Keratinocyte (primary cell): Measurements from ENCODE around the gene CCDC68. TPM values are rescaled to one million over a fixed set of nuclear protein-coding genes. Genes with fewer than 3 reads are reported as not detected.

ENCODE experiments used
- DNase-seq: peaks from one replicate; pipeline ENCODE4 v3.0.0-alpha.2; 2011; ENCODE audit warnings: low read depth, missing footprints, low spot score
- FAIRE-seq: peaks from 2 replicates; lab custom pipeline; 2011; peaks lifted over from hg19 to GRCh38; lab: Jason Lieb, UNC
- H2AFZ ChIP-seq: 2 replicates; pipeline ENCODE4 v1.6.0; 2012; ENCODE audit warnings: low read length, control low read depth, inconsistent platforms; ENCODE audit not compliant: control insufficient read depth
- H3K27ac ChIP-seq: 2 replicates; pipeline ENCODE4 v1.5.1; 2011; ENCODE audit warnings: low read length; ENCODE audit not compliant: control insufficient read depth, insufficient read depth
- H3K27me3 ChIP-seq: 3 replicates; pipeline ENCODE4 v1.6.0; 2011; ENCODE audit warnings: low read length; ENCODE audit not compliant: control insufficient read depth, insufficient read depth; ENCODE audit errors: extremely low read depth
- H3K36me3 ChIP-seq, 2 experiments: 2 replicates in 1 of 2; 3 replicates in 1 of 2; pipeline ENCODE4 v1.5.1; 2011; ENCODE audit warnings: low read length in 2 of 2, mild to moderate bottlenecking in 1 of 2; ENCODE audit not compliant: control insufficient read depth in 2 of 2, insufficient read depth in 2 of 2; ENCODE audit errors: extremely low read depth in 1 of 2
- H3K4me1 ChIP-seq: 3 replicates; pipeline ENCODE4 v1.5.1; 2011; ENCODE audit warnings: low read length; ENCODE audit not compliant: control insufficient read depth, insufficient read depth; ENCODE audit errors: extremely low read depth
- H3K4me2 ChIP-seq: 3 replicates; pipeline ENCODE4 v1.6.0; 2011; ENCODE audit warnings: low read depth, low read length; ENCODE audit not compliant: control insufficient read depth, insufficient read depth; ENCODE audit errors: extremely low read depth
- H3K4me3 ChIP-seq, 3 experiments: fragments of 200-600 bp in 1 of 3; sonication (generic) in 1 of 3; 2 replicates in 2 of 3; 3 replicates in 1 of 3; pipeline ENCODE4 v1.5.1; 2011 to 2016; ENCODE audit warnings: low read length in 3 of 3, mild to moderate bottlenecking in 3 of 3, control low read depth in 2 of 3, inconsistent platforms in 1 of 3, low read depth in 1 of 3, mixed read lengths in 1 of 3, mixed run types in 1 of 3, moderate library complexity in 1 of 3; ENCODE audit not compliant: control insufficient read depth in 2 of 3, insufficient read depth in 2 of 3; ENCODE audit errors: extremely low read depth in 1 of 3
- H3K79me2 ChIP-seq: 2 replicates; pipeline ENCODE4 v1.6.0; 2012; ENCODE audit warnings: low read length; ENCODE audit not compliant: control insufficient read depth, insufficient read depth
- H3K9ac ChIP-seq: 3 replicates; pipeline ENCODE4 v1.6.0; 2011; ENCODE audit warnings: low read length; ENCODE audit not compliant: control insufficient read depth, insufficient read depth; ENCODE audit errors: extremely low read depth
- H3K9me1 ChIP-seq: 3 replicates; pipeline ENCODE4 v1.6.0; 2011; ENCODE audit warnings: low read length; ENCODE audit not compliant: control insufficient read depth, insufficient read depth; ENCODE audit errors: extremely low read depth
- H3K9me3 ChIP-seq: 2 replicates; pipeline ENCODE4 v1.5.1; 2012; ENCODE audit warnings: low read depth, low read length; ENCODE audit not compliant: control insufficient read depth
- H4K20me1 ChIP-seq: 3 replicates; pipeline ENCODE4 v1.6.0; 2011; ENCODE audit warnings: low read length; ENCODE audit not compliant: control insufficient read depth, insufficient read depth; ENCODE audit errors: extremely low read depth
- EZH2 ChIP-seq: IDR thresholded peaks from one replicate; pipeline ENCODE4 v1.6.1; 2012; ENCODE audit warnings: inconsistent platforms, mild to moderate bottlenecking, low read length, moderate library complexity
- dilution Hi-C: fragments of 300-500 bp; cut with MboI; formaldehyde crosslinking; loops from one replicate; pipeline ENCODE4 v1.7.0; 2020; ENCODE audit warnings: low sequenced_read_pairs; ENCODE audit not compliant: extremely low pct_ligation_motif_present
- polyA plus RNA-seq, 5 experiments: library from polyadenylated mRNA; depleted of rRNA in 3 of 5; stranded (reverse) in 3 of 5; stranded (forward) in 1 of 5; unstranded in 1 of 5; fragments of >200 nt; gene quantifications; 1 replicate in 1 of 5; 2 replicates in 3 of 5; 3 replicates in 1 of 5; pipeline versions ENCODE4 v1.2.1 to v1.2.3, GENCODE V29; 2011 to 2012; ENCODE audit warnings: missing spikeins in 2 of 5, low read depth in 1 of 5, low replicate concordance in 1 of 5
- TF ChIP-seq, protein P1 (sequence below), 3 experiments: IDR thresholded peaks in 1 of 3; conservative IDR thresholded peaks in 1 of 3; optimal IDR thresholded peaks in 1 of 3; 2 replicates in 2 of 3; 3 replicates in 1 of 3; pipeline versions ENCODE3 to v1.5.1; 2011; ENCODE audit warnings: low read length in 3 of 3, mild to moderate bottlenecking in 3 of 3, moderate library complexity in 2 of 3, control low read depth in 1 of 3, inconsistent platforms in 1 of 3; ENCODE audit not compliant: insufficient read depth in 2 of 3; ENCODE audit errors: extremely low read depth in 1 of 3

The CCDC68 gene
- polyA plus RNA-seq, 1 donor (not counting 4 experiments of a cell fraction or from before 2014, with no cell fraction given): 2.7 TPM

DNA sequence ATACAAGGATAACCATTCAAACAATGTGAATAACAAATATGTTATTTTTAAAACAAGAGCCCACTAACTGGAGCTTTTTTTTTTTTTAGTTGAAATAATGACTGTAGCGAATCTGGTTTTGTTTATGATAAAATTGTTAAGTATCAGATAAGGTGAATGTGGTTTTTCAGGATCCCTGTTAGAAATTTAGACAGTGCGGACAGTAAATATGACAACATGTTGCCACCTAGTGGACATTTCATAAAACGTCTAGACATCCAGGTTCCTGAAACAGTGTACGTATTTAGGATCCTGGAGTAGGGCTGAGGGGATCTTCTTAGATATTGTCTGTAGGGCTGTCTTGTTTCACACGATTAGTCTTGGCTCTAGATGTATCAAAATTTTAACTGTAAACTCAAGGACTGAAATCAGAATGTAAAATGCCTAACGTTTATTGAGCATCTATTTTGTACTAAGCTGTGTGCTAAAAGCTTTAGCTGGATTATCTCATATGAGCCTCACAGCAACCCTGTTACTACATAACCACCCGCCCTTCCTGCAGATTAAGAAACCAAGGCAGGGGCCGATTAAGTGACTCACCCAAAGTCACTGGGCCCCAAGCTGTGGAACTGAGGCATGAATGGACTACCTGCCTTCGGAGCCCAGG lies 23.9 kb upstream of the CCDC68 start:
- Histone ChIP-seq H3K27me3 (no peaks in the 10 kb centered on the region), H2AFZ (no peak overlapping the region), H3K36me3 (no peaks in the 10 kb centered on the region), H3K4me1 (no peaks in the 10 kb centered on the region), H3K9me1 (no peaks in the 10 kb centered on the region), H3K9ac (no peak overlapping the region), H3K79me2 (no peaks in the 10 kb centered on the region), H4K20me1 (no peaks in the 10 kb centered on the region), H3K27ac (no peak overlapping the region), H3K4me3 (no peak overlapping the region), H3K9me3 (no peaks in the 10 kb centered on the region), H3K4me2 (no peak overlapping the region)
- peak; percentile 61 for FAIRE-seq
- TF ChIP-seq EZH2: no peak
- TF ChIP-seq, protein P1, sequence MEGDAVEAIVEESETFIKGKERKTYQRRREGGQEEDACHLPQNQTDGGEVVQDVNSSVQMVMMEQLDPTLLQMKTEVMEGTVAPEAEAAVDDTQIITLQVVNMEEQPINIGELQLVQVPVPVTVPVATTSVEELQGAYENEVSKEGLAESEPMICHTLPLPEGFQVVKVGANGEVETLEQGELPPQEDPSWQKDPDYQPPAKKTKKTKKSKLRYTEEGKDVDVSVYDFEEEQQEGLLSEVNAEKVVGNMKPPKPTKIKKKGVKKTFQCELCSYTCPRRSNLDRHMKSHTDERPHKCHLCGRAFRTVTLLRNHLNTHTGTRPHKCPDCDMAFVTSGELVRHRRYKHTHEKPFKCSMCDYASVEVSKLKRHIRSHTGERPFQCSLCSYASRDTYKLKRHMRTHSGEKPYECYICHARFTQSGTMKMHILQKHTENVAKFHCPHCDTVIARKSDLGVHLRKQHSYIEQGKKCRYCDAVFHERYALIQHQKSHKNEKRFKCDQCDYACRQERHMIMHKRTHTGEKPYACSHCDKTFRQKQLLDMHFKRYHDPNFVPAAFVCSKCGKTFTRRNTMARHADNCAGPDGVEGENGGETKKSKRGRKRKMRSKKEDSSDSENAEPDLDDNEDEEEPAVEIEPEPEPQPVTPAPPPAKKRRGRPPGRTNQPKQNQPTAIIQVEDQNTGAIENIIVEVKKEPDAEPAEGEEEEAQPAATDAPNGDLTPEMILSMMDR (optimal IDR thresholded peaks at IDR 0.05 in 1 of 3, IDR thresholded peaks at IDR 0.05 in 1 of 3, conservative IDR thresholded peaks at IDR 0.05 in 1 of 3; ENCODE audit: extremely low read depth in 1 of 3, insufficient read depth in 2 of 3, low read length in 3 of 3): peak; percentile 41 to 49 (median 44)
- dilution Hi-C loops: no loop called here
- DNase-seq: peak; percentile 19

DNA sequence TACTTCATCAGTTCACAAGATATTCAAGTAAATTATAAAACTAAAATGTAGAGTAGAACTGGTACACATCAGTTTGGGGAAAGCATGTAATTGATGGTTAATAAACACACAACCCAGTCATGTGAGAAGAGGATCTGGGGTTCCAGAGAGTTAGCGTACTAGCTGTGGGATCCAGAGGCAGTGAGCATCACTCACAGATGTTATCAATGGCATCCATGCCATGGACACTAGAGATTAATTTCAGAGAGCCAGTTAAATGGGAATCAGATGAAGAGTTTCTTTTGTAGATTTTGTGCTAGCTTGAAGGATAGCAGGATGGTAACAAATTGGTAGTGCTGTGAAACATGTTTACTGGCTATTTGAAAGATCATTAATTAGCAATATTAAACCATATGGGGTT lies 21.8 kb upstream of the CCDC68 start:
- Histone ChIP-seq H3K4me1 (no peaks in the 10 kb centered on the region), H2AFZ (no peak overlapping the region), H3K9ac (no peak overlapping the region), H3K27me3 (no peaks in the 10 kb centered on the region), H4K20me1 (no peaks in the 10 kb centered on the region), H3K27ac (no peak overlapping the region), H3K4me3 (no peak overlapping the region), H3K9me3 (no peaks in the 10 kb centered on the region), H3K4me2 (no peak overlapping the region), H3K79me2 (no peaks in the 10 kb centered on the region), H3K9me1 (no peaks in the 10 kb centered on the region), H3K36me3 (no peaks in the 10 kb centered on the region)
- TF ChIP-seq EZH2: no peak
- TF ChIP-seq, protein P1 (optimal IDR thresholded peaks at IDR 0.05 in 1 of 3, IDR thresholded peaks at IDR 0.05 in 1 of 3, conservative IDR thresholded peaks at IDR 0.05 in 1 of 3; ENCODE audit: extremely low read depth in 1 of 3, insufficient read depth in 2 of 3, low read length in 3 of 3): no peak
- DNase-seq: no peak
- dilution Hi-C loops: no loop called here
- FAIRE-seq: no peak
